ENCODE data around the gene NEGR1.

NEGR1 gene

GRCh38 chr1:71762514-71763255, 519.7 kb downstream of the NEGR1 start:
- no peak overlapping the region for H3K4me3 ChIP-seq (ENCODE audit: low read length)
- no peak for DNase-seq (ENCODE audit: low read depth)
- TF ChIP-seq CTCF (IDR thresholded peaks at IDR 0.05; ENCODE audit: insufficient read depth, low read depth, low read length, missing control alignments): no peak

- no peak for TF ChIP-seq CTCF (IDR thresholded peaks at IDR 0.05; ENCODE audit: insufficient read depth, low read depth, low read length, missing control alignments)
- no peak overlapping the region for H3K4me3 ChIP-seq (ENCODE audit: low read length)
- no peak for DNase-seq (ENCODE audit: low read depth)
Measured at GRCh38 chr1:71755441-71755840, 526.9 kb downstream of the NEGR1 start.

DNA sequence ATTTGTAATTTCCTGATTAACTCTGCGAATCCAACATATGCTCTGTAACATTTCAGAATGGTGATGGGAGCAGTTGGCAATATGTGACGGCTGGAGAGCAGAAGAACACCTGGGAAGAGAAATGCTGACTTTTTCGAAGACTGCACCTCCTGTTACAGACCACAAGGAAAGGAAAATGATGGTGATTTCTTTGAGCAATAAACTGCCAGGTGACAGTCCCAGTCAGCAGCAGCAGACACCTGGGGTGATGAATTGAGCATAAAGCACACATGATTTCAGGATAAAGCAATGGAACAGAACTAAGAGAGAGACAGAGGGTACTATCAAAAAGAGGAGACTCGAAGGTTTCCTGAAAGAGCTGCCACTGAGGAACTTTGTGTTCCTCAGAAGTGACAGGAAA, 528.6 kb downstream of the NEGR1 start:
- TF ChIP-seq CTCF (IDR thresholded peaks at IDR 0.05; ENCODE audit: insufficient read depth, low read depth, low read length, missing control alignments): no peak
- no peak overlapping the region for H3K4me3 ChIP-seq (ENCODE audit: low read length)
- no peak for DNase-seq (ENCODE audit: low read depth)

DNA sequence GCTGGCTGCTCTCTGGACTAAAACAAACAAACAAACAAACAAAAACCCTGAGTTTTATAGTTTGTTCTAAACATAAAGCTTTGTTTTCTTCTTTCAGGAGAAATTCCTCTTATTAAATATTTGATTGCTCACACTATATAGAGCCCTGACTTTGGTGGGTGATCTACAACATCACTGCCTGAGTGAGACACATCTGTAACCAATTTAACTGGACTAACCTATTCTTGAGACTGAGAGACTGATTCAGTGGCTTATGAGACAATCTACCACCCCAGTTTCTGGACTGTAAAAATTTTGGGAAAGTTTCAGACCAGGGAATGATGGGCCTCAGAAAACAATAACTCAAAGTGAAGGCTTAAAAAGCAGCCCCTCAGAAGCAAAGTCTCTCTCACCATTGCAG, 537.0 kb downstream of the NEGR1 start:
- DNase-seq (ENCODE audit: low read depth): no peak
- no peak for TF ChIP-seq CTCF (IDR thresholded peaks at IDR 0.05; ENCODE audit: insufficient read depth, low read depth, low read length, missing control alignments)
- no peak overlapping the region for H3K4me3 ChIP-seq (ENCODE audit: low read length)

GRCh38 chr1:71743862-71744261, 538.5 kb downstream of the NEGR1 start:
- H3K4me3 ChIP-seq (ENCODE audit: low read length): no peak overlapping the region
- no peak for DNase-seq (ENCODE audit: low read depth)
- no peak for TF ChIP-seq CTCF (IDR thresholded peaks at IDR 0.05; ENCODE audit: insufficient read depth, low read depth, low read length, missing control alignments)

GRCh38 chr1:71738910-71739309, 543.4 kb downstream of the NEGR1 start:
- H3K4me3 ChIP-seq (ENCODE audit: low read length): no peak overlapping the region
- DNase-seq (ENCODE audit: low read depth): no peak
- TF ChIP-seq CTCF (IDR thresholded peaks at IDR 0.05; ENCODE audit: insufficient read depth, low read depth, low read length, missing control alignments): no peak

DNA sequence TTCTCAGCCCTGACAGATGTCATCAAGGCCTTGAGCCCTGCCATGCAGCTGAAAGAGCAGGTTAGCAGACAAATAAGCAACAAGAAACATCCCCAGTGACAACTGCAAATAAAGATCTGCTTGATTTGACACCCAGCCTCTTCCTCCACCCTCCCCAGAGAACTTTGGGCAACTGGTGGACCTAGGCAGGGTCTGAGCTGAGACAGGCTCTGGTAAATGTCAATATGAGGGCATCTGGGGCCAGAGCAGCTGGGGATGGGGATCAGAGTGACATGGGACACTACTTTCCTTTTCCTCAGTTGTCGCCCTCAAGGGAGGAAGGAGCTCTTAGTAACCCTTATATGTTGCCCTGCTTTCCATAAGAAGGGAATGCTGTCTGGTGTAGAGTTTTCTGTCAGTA, 544.1 kb downstream of the NEGR1 start:
- H3K4me3 ChIP-seq (ENCODE audit: low read length): no peak overlapping the region
- TF ChIP-seq CTCF (IDR thresholded peaks at IDR 0.05; ENCODE audit: insufficient read depth, low read depth, low read length, missing control alignments): no peak
- DNase-seq (ENCODE audit: low read depth): no peak
